ENCODE data around the gene RNF135.
"Not testable (repeated sequence)": the region's sequence is repeated elsewhere in the genome, so short reads cannot be mapped to it uniquely, and the experiment has no call there.

Gene RNF135

GRCh38 chr17:30970831-30971567 lies at the start of gene RNF135:
TSS of gene RNF135 (plus strand) at chr17:30971039. CDS start at chr17:30971074, 35 bp downstream.
- peak; percentile 14 for DNase-seq

DNA sequence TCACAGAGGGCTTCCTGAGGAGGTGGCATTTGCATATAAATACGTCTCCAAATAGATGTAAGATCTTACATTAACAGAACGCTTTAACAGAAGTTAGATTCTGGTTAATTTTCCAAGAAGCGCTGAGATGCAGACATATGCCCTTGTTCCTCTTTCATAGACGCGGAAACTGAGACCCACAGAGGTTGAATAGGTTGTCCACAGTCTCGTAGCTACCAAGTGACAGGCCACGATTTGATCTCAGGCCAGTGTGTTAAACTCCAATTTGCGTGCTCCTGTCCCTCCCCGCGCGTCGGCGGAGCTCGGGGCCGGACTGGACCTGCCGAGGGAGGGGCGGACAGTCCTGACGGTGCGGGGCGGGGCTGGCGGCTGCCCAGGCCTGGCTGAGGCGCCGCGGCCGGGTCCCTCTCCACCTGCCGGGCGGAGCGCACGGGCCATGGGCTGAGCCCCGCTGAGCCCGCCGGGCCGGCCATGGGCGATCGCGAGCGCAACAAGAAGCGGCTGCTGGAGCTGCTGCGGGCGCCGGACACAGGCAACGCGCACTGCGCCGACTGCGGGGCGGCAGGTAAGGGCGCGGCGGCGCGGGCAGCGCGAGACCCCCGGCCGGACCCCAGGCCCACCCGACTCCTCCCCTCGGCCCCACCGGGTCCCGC lies 49.2 kb upstream of the RNF135 start, which contains the start of gene ADAP2:
ADAP2 (plus strand) TSS at position 402 of the 653 bp plus-strand sequence; CDS start at position 472, 70 bp downstream.
- no peak for DNase-seq

DNA sequence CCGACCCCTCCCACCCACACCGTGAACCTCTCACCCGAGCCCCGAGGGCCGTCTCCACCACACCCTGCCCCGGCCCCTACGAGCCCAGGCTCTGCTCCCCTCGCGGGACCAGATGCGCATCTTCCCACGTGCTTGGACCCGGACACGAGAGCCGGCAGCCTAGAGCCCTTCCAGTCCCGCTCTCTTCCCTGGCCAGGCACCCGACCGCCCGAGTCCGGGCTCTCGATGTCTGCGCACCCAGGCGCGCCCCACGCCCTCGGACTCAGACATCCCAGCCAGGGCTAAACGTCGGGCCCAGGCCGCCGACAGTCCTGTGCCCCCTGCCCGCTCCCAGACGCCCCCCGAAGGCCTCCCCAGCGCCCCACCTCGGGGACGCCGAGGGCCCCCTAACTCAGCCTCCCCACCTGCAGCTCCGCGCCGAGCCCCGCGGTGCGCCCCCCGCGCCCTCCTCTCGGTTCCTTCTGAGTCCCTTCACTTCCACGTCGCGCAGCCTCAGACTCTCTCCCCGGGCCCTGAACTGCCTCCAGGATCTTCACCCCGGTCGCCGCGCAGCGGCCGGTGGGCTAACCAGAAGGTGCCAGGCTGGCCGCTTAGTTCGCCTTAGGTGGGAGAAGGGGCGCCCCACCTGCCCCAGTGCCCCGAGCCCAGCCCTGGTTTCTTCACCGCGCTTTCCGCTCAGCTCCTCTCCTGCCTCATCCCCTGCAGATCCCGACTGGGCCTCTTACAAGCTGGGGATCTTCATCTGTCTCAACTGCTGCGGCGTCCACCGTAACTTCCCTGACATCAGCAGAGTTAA lies 48.4 kb upstream of the RNF135 start:
- no peak for DNase-seq

- no peak for DNase-seq
Observed at GRCh38 chr17:30924341-30924740, 46.5 kb upstream of the RNF135 start.

DNA sequence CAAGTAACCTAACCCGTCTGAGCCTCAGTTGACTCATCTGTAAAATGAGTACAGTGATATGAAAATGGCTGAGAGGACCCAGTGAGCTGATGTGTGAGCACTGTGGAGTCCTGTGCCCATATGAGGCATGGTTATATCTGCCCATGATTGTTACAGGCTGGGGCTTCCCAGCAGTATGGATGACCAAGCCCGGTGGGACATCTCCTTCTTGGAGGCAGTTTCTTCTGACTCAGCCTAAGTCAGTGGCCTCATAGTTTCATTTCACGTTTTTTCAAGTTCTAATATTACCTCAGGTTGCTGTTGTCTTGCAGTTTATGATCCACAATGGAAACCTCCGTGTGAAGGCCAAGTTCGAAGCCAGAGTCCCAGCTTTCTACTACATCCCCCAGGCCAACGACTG lies 44.3 kb upstream of the RNF135 start:
- no peak for DNase-seq

DNA sequence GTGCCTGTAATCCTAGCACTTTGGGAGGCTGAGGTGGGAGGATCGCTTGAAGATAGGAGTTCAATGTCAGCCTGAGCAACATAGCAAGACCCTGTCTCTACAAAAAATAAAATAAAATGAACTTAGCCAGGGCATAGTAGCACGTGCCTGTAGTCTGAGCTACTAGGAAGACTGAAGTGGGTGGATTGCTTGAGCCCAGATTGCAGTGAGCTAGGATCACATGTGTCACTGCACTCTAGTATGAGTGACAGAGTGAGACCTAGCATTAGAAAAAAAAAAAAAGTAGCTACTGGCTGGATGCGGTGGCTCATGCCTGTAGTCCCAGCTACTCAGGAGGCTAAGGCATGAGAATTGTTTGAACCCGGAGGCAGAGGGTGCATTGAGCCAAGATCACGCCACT lies 43.1 kb upstream of the RNF135 start:
- DNase-seq = no peak

DNA sequence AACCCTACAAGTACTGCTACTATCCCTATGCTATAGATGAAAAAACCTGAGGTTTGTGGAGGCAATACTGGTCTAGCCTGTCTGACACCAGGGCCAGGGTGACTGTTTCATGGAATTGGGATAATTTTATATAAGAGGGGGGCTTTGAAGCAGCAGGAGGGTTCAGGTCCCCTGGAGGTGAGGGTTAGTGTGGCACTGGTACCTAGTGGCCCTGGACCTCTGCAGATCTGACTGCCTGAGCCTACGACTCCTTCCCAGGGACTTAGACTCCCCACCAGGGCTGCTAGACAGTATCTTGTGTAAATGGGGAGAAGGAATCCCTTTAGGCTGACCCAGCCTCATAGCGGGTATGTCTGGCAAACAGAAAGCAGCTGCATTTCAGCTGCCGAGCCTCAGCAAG lies 42.3 kb upstream of the RNF135 start:
- DNase-seq = no peak

DNA sequence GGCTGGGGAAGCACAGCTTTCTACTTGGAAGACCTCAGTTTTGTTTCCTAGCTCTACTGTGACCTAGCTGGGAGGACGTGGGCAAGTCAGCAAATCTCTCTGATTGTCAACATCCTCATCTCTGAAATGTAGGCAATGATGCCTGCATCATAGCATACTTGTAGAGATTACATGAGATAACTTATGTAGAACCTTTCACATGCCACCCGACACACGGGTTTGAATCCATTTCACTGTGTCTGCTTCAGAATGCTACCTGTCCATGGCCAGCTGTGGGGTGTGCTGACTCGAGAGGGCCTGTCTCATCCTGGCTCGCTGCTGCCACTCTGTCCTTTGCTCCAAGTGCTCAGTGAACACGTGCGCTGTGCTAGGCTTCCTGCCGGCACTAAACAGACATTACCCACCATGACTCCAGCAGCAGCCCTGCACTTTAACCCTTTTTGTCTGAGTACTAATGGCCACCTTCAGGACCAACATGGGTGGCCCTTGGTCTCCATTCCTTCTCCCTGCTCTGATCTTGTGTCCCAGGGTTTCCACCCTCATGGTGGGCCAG lies 41.7 kb upstream of the RNF135 start:
- no peak for DNase-seq

DNA sequence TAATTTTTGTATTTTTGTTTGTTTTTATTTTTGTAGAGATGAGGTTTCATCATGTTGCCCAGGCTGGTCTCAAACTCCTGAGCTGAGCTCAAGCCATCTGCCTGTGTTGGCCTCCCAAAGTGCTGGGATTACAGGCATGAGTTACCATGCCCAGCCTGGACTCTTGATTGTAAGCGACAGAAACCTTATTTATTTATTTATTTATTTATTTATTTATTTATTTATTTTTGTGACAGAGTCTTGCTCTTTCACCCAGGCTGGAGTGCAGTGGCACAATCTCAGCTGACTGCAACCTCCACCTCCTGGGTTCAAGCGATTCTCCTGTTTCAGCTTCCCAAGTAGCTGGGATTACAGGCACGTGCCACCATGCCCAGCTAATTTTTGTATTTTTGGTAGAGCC lies 41.0 kb upstream of the RNF135 start:
- not testable (repeated sequence) for DNase-seq

DNA sequence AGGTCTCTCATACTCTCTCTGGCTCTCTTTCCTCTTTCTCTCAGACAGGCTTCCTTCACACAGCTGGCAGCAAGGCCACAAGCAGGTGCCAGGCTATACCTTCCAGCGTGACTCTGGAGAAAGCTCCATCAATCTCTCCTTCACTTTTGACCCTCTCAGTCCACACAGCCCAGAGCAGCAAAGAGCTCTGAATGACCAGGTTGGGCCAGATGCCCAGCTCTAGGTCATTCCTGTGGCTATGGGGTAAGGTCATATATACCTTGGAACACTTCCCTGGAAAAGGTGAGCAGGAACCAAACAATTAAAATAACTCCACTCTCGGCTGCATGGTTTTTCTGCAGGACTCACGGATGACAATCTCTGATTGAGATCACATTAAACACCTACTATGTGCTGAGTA lies 40.3 kb upstream of the RNF135 start:
- DNase-seq = no peak

DNA sequence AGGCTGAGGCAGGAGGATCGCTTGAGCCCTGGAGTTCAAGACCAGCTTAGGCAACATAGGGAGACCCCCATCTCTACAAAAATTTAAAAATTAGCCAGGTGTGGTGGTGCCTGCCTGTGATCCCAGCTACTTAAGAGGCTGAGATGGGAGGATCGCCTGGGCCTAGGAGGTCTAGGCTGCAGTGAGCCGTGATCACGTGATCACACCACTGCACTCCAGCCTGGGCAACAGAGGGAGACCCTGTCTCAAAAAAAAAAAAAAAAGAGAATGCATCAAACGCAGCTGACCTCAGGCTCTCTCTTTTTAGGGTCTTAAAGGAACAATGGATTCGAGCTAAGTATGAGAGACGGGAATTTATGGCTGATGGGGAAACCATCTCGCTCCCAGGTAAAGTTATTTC lies 39.3 kb upstream of the RNF135 start:
- DNase-seq = not testable (repeated sequence)

DNA sequence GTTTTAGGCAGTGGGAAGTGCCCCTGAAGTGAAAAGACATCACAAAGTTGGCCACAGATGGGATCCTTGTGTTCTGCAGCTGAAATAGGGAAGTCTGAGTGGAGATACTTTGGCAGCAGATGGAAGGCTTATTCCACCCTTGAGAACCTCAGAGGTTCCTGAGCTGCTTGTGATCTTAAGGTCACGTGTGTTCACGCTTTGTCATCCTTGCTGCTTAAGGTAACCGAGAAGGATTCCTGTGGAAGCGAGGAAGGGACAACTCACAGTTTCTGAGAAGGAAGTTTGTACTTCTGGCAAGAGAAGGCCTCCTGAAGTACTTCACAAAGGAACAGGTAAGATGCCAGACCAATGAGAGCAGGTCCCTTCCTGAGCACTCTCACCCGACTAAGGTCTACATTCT lies 36.9 kb upstream of the RNF135 start:
- no peak for DNase-seq

DNA sequence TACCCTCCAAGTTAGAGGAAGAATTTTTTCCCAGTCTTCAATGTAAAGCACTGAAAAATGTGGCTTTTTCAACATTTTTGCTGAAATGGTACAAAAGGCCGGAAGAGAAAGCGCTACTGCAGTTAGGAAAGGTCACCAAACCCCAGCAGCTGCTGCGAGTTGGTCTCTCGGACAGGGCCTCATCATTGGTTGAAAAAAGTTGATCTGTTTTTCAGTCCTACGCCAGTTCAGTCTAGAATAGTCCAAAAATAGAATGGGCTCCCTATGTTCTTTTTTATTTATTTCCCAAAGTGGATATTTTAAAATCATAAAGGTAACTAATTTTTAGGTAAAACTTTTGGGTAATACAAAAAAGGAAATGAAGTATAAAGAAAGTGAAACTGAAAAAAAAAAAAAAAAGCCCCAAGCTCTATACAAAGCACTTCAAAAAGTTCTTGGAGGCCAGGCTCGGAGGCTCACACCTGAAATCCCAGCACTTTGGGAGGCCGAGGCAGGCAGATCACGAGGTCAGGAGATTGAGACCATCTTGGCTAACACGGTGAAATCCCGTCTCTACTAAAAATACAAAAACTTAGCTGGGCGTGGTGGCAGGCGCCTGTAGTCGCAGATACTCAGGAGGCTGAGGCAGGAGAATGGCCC lies 31.7 kb upstream of the RNF135 start:
- no peak for DNase-seq

GRCh38 chr17:30942308-30943079 lies 28.3 kb upstream of the RNF135 start:
- no peak for DNase-seq

GRCh38 chr17:30947796-30948195 lies 23.0 kb upstream of the RNF135 start:
- no peak for DNase-seq

DNA sequence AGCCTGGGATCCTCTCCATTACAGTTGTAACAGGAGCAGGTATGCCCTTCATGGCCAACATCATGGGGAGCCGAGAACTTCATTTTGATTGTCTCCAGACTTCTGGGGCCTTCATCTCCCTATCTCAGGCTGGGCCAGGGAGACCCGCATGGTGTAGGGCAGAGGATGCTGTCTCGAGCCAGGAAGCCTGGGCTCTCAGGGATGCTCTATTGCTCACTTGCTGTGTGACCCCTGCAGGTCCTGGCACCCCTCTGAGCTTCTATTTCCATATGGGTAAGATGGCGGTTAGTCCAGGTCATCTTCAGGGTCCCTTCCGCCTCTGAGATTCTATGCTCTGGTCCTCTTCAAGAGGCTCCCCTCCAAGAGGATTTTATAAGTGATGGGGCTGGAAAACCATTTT lies 20.6 kb upstream of the RNF135 start:
- DNase-seq = no peak

GRCh38 chr17:30950669-30951399 lies 20.0 kb upstream of the RNF135 start:
- DNase-seq = peak; percentile 78

DNA sequence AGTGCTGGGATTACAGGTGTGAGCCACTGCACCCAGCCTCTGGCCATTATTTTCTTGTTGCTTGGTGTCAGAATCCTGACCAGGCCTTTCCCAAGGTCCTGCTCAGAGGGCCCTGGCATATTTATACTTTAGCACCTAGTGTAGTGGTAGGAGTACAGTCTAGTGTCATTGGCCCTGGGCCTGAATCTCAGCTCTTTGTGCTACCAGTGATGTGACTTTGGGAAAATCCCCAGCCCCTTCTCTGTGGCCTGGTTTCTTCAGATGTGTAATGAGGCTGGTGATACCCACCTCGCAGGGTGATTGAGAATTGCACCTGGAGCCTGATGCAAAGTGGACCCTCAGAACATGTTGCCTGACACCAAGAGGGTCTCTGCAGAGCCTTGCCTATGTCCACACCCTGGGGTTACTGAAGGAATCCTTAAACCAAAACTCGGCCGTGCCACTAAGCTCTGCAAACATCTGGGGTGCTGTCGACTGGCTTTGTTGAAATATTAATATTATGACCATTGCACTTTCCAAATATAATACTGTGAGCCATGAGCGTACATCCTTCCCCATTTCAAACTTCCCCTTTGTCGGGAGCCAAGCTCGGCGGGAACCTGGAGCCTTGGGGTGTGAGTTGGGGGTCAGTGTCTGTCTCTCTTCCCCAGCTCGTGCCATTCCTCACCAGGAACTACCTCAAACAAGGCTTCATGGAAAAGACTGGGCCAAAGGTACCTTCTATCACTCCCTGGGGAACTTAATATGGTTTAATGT lies 18.0 kb upstream of the RNF135 start:
- DNase-seq = no peak

- no peak for DNase-seq
Observed at GRCh38 chr17:30954046-30954830, 16.6 kb upstream of the RNF135 start.

Data from NCI-H1092 (cell line).